K562 treated with DMSO at 1 percent for 24 hours (cell line): ENCODE results near the gene SPATA25. TPM values are rescaled to one million over a fixed set of nuclear protein-coding genes. Genes with fewer than 3 reads are reported as not detected.

Source experiments
- total RNA-seq: library from RNA; unstranded; fragments of 300-600 nt; gene quantifications from 2 replicates; pipeline ENCODE4 v1.2.3, GENCODE V29; 2022; ENCODE audit warnings: low read depth; ENCODE audit not compliant: insufficient read depth

The SPATA25 gene, protein sequence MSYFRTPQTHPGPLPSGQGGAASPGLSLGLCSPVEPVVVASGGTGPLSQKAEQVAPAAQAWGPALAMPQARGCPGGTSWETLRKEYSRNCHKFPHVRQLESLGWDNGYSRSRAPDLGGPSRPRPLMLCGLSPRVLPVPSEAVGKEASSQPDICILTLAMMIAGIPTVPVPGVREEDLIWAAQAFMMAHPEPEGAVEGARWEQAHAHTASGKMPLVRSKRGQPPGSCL
- 1.8 TPM in 2 replicates for total RNA-seq

DNA sequence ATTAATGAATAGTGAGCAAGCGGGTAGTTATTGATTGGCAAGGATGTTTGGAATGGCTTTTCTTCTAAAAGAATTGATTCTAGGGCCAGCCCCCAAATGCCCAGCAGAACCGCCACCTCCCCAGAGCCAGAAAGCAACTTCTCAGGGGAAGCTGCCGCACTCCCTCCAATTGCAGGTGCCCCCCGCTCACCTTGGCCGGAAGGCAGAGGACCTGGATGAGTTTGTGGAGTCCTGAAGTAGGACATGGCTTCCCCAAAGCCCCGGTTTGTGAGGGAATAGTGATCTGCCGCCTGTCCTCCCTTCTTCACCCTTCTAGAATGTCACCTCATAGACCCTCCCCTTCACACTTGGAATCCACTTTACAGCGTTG, at the start of gene SPATA25:
TSS of gene SPATA25 (minus strand) at position 277 of the 370 bp plus-strand sequence. CDS start at position 245, 32 bp downstream.

DNA sequence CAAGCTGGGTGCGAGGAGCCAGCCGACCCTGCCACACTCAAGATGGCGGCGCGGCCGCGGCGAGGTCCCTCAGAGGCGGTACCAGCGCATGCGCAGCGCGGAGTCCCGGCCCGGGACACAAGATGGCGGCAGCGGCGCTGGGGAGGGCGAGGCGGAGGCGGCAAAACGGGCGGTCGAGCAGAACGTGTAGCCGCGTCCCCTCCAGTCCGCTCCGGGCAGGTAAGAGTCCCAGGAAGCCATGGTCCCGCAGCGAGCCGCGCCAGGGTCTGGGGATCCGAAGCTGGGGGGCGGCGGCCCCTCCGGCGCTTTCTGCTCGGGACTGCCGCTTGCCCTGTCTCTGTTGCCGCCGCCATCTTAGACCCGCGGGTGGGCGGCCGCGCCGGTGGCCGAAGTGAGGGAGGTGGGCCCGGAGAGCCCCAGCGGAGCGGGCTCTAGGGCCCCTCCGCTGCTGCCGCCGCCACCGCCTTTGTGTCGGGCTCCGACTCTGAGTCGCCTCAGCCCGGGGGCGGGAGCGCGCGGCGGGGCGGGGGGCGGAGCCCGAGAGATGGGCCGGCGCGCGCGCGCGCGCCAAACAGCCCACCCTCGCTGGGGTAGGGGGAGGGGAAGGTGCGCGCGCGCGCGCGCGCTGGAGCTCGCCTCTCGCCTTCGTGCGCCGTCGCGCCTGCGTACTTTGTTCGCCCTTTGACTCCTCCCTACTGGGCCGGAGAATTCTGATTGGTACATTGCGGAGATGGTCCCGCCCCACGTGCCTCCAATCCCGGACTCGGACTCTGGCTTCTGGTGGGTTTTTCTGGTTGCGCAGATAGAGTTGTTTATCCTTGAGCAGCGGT, 47.4 kb upstream of the SPATA25 start, which contains the start of gene PCIF1:
TSS of gene PCIF1 (plus strand) at position 98 of the 830 bp plus-strand sequence. CDS start 4,317 bp downstream, outside the sequence.

DNA sequence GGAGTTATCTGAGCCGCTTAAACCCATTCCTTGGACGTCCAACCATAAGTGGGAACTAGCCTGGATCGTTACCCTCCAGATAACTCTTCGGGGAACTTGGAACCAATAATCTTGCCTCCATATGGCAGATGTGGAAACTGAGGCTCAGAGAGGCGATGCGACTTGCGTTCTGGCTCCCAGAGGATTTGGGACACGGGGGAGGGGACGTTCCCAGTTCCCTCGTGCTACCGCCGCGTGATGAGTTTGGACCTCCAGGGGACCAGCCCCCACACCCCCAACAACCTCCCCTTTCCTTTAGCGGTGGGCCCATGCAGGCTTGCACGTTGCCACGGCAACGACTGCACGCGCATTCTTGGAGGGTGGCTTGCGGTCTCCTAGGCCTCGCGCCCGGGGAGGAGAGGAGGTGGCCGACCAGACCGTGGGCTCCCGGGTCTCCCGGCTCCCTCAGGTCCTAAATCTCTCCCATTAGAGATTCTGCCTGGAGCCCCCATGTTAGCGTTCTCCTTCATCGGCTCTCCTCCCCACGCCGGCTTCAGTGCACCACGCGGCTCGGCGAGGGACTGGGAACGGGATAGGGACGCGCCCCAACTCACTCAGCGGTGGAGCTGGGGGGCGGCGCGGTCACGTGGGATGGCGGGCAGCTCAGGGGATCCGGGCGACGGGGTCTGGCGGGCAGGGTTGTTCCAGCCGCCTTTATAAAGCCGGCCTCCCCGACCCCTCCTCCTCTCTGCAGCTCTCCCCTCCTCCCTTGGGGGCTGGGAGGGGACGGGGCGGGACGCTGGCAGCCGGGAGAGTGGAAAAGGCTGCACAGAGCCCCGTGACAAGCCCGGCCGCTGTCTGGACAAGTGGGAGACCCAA, 24.3 kb upstream of the SPATA25 start, which contains the start of gene PLTP:
TSS of gene PLTP (minus strand) at position 670 of the 858 bp plus-strand sequence. CDS start 703 bp downstream, outside the sequence.

DNA sequence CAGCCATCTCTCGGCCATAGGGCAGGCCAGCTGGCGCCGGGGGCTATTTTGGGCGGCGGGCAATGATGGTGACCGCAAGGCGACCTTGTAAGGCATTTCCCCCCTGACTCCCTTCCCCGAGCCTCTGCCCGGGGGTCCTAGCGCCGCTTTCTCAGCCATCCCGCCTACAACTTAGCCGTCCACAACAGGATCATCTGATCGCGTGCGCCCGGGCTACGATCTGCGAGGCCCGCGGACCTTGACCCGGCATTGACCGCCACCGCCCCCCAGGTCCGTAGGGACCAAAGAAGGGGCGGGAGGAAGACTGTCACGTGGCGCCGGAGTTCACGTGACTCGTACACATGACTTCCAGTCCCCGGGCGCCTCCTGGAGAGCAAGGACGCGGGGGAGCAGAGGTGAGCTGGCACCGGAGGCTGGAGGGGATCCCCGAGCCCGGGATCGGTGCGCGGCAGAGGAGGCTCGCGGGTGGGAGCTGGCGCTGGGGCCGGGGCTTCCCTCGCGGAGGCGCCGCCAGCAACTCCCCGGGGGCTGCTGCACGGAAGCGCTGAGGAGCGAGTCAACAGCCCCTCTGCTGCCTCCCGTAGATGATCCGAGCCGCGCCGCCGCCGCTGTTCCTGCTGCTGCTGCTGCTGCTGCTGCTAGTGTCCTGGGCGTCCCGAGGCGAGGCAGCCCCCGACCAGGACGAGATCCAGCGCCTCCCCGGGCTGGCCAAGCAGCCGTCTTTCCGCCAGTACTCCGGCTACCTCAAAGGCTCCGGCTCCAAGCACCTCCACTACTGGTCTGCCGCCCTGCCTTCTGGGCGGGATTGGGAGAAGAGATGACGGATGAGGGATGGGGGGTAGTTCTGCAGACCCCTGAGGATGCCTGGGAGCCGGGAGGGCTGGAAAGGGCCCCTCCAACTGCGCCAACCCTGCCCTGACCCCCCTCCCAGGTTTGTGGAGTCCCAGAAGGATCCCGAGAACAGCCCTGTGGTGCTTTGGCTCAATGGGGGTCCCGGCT, 3.9 kb upstream of the SPATA25 start, which contains the start of the genes CTSA and NEURL2:
TSS of gene CTSA (plus strand) at position 351 of the 999 bp plus-strand sequence. CDS start at position 585, 234 bp downstream.
TSS of gene NEURL2 (minus strand) at position 224 of the 999 bp plus-strand sequence. CDS start at position 7, 217 bp downstream.

DNA sequence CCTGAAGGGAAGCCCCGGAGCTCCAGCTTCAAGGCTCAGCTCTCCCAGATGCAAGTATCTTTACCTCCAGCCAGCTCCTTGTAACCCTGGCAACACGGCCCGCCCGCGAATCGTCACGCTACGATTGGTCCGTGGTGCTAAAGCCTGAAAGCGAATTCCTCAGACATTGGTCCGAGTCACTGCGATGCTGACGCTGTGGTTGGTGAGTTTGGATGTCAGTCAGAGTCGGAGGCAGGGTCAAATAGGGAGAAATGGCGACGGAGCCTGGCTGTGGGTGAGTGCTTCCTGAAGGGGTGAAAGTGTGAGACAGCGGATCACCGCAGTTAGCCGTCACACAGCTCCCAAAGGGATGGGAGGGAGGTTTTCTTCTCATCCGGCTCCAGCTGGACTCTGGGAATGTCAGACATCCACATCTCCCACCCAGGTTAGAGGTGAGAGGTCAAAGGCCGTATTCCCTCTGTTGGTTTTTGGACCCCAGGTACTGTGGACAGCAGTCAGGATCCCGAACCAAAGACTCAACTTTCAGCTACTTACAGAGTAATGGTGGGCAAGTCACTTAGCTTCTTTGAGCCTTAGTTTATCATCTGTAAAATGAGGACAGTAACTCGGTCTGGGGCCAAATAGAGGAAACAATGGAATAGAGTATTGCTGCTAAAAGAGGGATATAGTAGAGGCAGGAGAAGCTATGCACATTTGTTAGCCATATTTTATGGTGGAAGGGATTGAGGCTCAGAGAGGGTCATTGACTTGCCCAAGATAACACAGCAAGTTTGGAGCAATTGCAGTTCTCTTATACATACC, 6.2 kb downstream of the SPATA25 start, which contains the start of gene ZSWIM1:
TSS of gene ZSWIM1 (plus strand) at position 240 of the 801 bp plus-strand sequence. CDS start 1,366 bp downstream, outside the sequence.

DNA sequence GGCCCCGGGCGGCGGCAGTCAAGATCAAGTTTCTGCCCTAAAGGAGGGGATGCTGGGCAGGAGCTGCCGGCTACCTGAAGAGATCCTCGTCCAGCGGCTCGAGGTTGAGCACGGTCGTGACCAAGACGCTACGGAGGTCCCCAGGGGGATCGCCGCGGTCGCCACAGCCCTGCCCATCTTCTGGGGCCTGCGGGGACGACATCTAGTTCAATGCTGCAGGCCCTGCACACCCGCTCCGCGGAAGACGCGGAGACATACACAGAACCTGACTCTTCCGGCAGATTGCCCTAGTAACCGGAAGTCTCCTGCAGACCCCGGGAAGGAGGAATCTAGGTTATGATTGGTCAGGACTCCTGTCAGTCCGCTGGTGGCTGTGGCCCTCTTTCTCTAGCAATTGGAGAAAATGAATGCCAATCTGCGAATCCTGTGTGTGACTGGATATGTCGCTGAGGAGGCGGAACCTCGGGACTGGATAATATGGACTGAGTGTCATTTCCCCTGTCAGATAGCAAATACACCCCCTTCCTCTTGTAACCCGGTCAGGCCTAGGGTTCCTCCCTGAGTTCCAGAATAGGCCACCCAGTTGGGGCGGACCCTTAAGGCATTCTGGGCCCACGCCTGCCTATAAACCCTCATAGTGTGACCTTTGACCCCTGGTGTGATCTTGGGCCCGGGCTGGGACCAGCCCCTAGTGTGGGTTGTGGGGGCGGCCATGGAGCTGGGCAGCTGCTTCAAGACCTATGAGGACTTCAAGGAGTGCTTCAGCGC, 30.1 kb downstream of the SPATA25 start, which contains the start of the genes ACOT8 and ZSWIM3:
TSS of gene ACOT8 (minus strand) at position 279 of the 768 bp plus-strand sequence. CDS start at position 202, 77 bp downstream.
TSS of gene ZSWIM3 (plus strand) at position 501 of the 768 bp plus-strand sequence. CDS start at position 713, 212 bp downstream.

Other genes starting within 250 kb of the SPATA25 start
- gene WFDC11, start 217.4 kb downstream of the SPATA25 start, total RNA-seq: not detected in 2 replicates
- gene WFDC13, start 185.6 kb downstream of the SPATA25 start, total RNA-seq: not detected in 2 replicates
- gene WFDC10B, start 182.6 kb downstream of the SPATA25 start, total RNA-seq: not detected in 2 replicates
- gene SPINT4, start 165.3 kb downstream of the SPATA25 start, total RNA-seq: not detected in 2 replicates
- gene WFDC3, start 95.7 kb downstream of the SPATA25 start, total RNA-seq: not detected in 2 replicates
- gene DNTTIP1, start 95.7 kb downstream of the SPATA25 start, total RNA-seq: 43.2 and 49.6 TPM in 2 replicates
- 1.1 and 1.4 TPM in 2 replicates for gene UBE2C, start 75.0 kb downstream of the SPATA25 start, total RNA-seq
- gene TNNC2, start 60.3 kb downstream of the SPATA25 start, total RNA-seq: 0.63 TPM in 1 of 2 replicates, not detected in the other
- gene SNX21, start 53.8 kb downstream of the SPATA25 start, total RNA-seq: 4.5 and 9.1 TPM in 2 replicates
- gene ACOT8, start 30.2 kb downstream of the SPATA25 start, total RNA-seq: 79.1 and 83.5 TPM in 2 replicates
- 6.3 and 7.3 TPM in 2 replicates for gene ZSWIM3, start 30.0 kb downstream of the SPATA25 start, total RNA-seq
- 14.3 and 14.4 TPM in 2 replicates for gene ZSWIM1, start 6.4 kb downstream of the SPATA25 start, total RNA-seq
- gene NEURL2, start 3.6 kb upstream of the SPATA25 start, total RNA-seq: 5.7 and 6.2 TPM in 2 replicates
- 89.9 and 90.0 TPM in 2 replicates for gene CTSA, start 3.7 kb upstream of the SPATA25 start, total RNA-seq
- gene PLTP, start 24.5 kb upstream of the SPATA25 start, total RNA-seq: 25.1 and 27.9 TPM in 2 replicates
- gene PCIF1, start 47.1 kb upstream of the SPATA25 start, total RNA-seq: 34.6 and 41.6 TPM in 2 replicates
- gene ZNF335, start 84.6 kb upstream of the SPATA25 start, total RNA-seq: 12.7 and 16.1 TPM in 2 replicates
- gene MMP9, start 121.3 kb upstream of the SPATA25 start, total RNA-seq: 0.29 TPM in 1 of 2 replicates, not detected in the other
- 16.6 and 17.4 TPM in 2 replicates for gene SLC12A5, start 141.6 kb upstream of the SPATA25 start, total RNA-seq
- 20.7 and 23.0 TPM in 2 replicates for gene NCOA5, start 202.3 kb upstream of the SPATA25 start, total RNA-seq
- gene CD40, start 230.7 kb upstream of the SPATA25 start, total RNA-seq: 6.3 and 7.7 TPM in 2 replicates